HCT116 (cell line): ENCODE measurements around the gene CACNA1F. TPM values are rescaled to one million over a fixed set of nuclear protein-coding genes. Genes with fewer than 3 reads are reported as not detected.

Experiments
- ATAC-seq: fragments of 200-7000 bp; cut with Tn5 transposase; 2 replicates; pipeline ENCODE4 v1.9.1; 2020; ENCODE audit warnings: mild to moderate bottlenecking, moderate library complexity
- BruUV-seq: library from RNA; stranded (reverse); fragments of 400-500 nt; replicated peaks from 2 replicates; lab custom pipeline; 2021; lab: Mats Ljungman, UMichigan
- CTCF ChIA-PET: fragments of 300-600 bp; sonication (Branson Sonifier 250); formaldehyde crosslinking; loops from one replicate; lab custom pipeline; 2021; ENCODE audit warnings: antibody characterized with exemption; lab: Charles Lee
- POLR2A ChIA-PET: fragments of 300-600, 350-600 bp; sonication (Branson Sonifier 250); formaldehyde crosslinking; loops from one replicate; lab custom pipeline; 2021; ENCODE audit warnings: antibody characterized with exemption; lab: Charles Lee
- RAD21 ChIA-PET, 2 experiments: fragments of 300-600 bp; sonication (Branson Sonifier 250); formaldehyde crosslinking; loops; one replicate each; lab custom pipeline; 2023; ENCODE audit warnings: low total read pairs in 2 of 2; ENCODE audit not compliant: uncharacterized antibody in 2 of 2, unreplicated experiment in 2 of 2, low non-redundant PET in 1 of 2; lab: Charles Lee
- DNase-seq: peaks from one replicate; pipeline ENCODE4 v3.0.0-alpha.2; 2010; ENCODE audit warnings: low read depth, low spot score
- H2AFZ ChIP-seq: fragments of 200-600 bp; shearing (Covaris generic), sonication (generic); 2 replicates; pipeline ENCODE4 v1.6.1; 2017; ENCODE audit warnings: low read depth, mixed run types, mixed read lengths, antibody characterized with exemption, low read length; ENCODE audit not compliant: poor library complexity, severe bottlenecking
- H3K27ac ChIP-seq: 2 replicates; pipeline ENCODE4 v1.5.1; 2012; ENCODE audit warnings: low read depth, low read length
- H3K27me3 ChIP-seq: fragments of 200-600 bp; sonication (generic); 2 replicates; pipeline ENCODE4 v1.6.1; 2016; ENCODE audit warnings: mixed run types, low read length, mixed read lengths; ENCODE audit not compliant: insufficient read depth
- H3K36me3 ChIP-seq, 2 experiments: fragments of 200-500 bp in 1 of 2; fragments of 200-600 bp in 1 of 2; sonication (Bioruptor generic) in 1 of 2; sonication (generic) in 1 of 2; 2 replicates each; pipeline versions ENCODE4 v1.5.1 to v1.6.1; 2014 to 2016; ENCODE audit warnings: low read length in 2 of 2, inconsistent platforms in 1 of 2, mixed read lengths in 1 of 2, mixed run types in 1 of 2; ENCODE audit not compliant: insufficient read depth in 2 of 2, control insufficient read depth in 1 of 2
- H3K4me1 ChIP-seq, 2 experiments: fragments of 200-600 bp in 1 of 2; sonication (generic) in 1 of 2; 2 replicates each; pipeline versions ENCODE4 v1.5.1 to v1.6.1; 2012 to 2017; ENCODE audit warnings: low read length in 2 of 2, inconsistent platforms in 1 of 2, mild to moderate bottlenecking in 1 of 2, mixed read lengths in 1 of 2, mixed run types in 1 of 2, moderate library complexity in 1 of 2; ENCODE audit not compliant: insufficient read depth in 2 of 2, control insufficient read depth in 1 of 2
- H3K4me2 ChIP-seq: fragments of 200-600 bp; sonication (generic); 2 replicates; pipeline ENCODE4 v1.6.1; 2017; ENCODE audit warnings: mixed run types, low read length, mixed read lengths
- H3K4me3 ChIP-seq, 2 experiments: fragments of 200-600 bp in 1 of 2; sonication (generic) in 1 of 2; replicated peaks in 1 of 2; 2 replicates each; pipeline ENCODE4 v1.5.1; 2011 to 2016; ENCODE audit warnings: low read length in 2 of 2, control low read depth in 1 of 2, low read depth in 1 of 2, mild to moderate bottlenecking in 1 of 2, mixed read lengths in 1 of 2, mixed run types in 1 of 2
- H3K79me2 ChIP-seq: fragments of 200-600 bp; sonication (generic); 2 replicates; pipeline ENCODE4 v1.6.1; 2017; ENCODE audit warnings: mild to moderate bottlenecking, mixed run types, low read length, moderate library complexity, mixed read lengths; ENCODE audit not compliant: insufficient read depth
- H3K9ac ChIP-seq: fragments of 200-600 bp; sonication (generic); 2 replicates; pipeline ENCODE4 v1.6.1; 2016; ENCODE audit warnings: low read length, mixed read lengths
- H3K9me2 ChIP-seq: fragments of 200-600 bp; sonication (generic), shearing (Covaris generic); 2 replicates; pipeline ENCODE4 v1.6.1; 2017; ENCODE audit warnings: mixed run types, mild to moderate bottlenecking, moderate library complexity; ENCODE audit not compliant: insufficient read depth
- H3K9me3 ChIP-seq, 2 experiments: fragments of 200-500 bp in 1 of 2; fragments of 200-600 bp in 1 of 2; sonication (Bioruptor generic) in 1 of 2; sonication (generic) in 1 of 2; 2 replicates each; pipeline ENCODE4 v1.6.1; 2014 to 2017; ENCODE audit warnings: low read length in 2 of 2, mixed read lengths in 2 of 2, inconsistent platforms in 1 of 2, low read depth in 1 of 2, mild to moderate bottlenecking in 1 of 2, mixed run types in 1 of 2, moderate library complexity in 1 of 2; ENCODE audit not compliant: control insufficient read depth in 1 of 2, insufficient read depth in 1 of 2
- H4K20me1 ChIP-seq: fragments of 200-600 bp; sonication (generic), shearing (Covaris generic); 2 replicates; pipeline ENCODE4 v1.6.1; 2017; ENCODE audit warnings: mixed run types, mild to moderate bottlenecking, moderate library complexity; ENCODE audit not compliant: insufficient read depth
- CTCF ChIP-seq, 3 experiments: fragments of 200-600 bp in 1 of 3; sonication (generic) in 1 of 3; IDR thresholded peaks in 2 of 3; conservative IDR thresholded peaks in 1 of 3; 2 replicates each; pipeline ENCODE4 v1.5.1; 2012 to 2017; ENCODE audit warnings: low read depth in 2 of 3, low read length in 2 of 3, antibody characterized with exemption in 1 of 3, borderline replicate concordance in 1 of 3, control low read depth in 1 of 3, mild to moderate bottlenecking in 1 of 3, mixed read lengths in 1 of 3, mixed run types in 1 of 3, moderate library complexity in 1 of 3; ENCODE audit not compliant: insufficient read depth in 1 of 3
- JUND ChIP-seq: IDR thresholded peaks from 2 replicates; pipeline ENCODE4 v1.6.1; 2012
- POLR2AphosphoS5 ChIP-seq: IDR thresholded peaks from 2 replicates; pipeline ENCODE4 v1.6.1; 2011; ENCODE audit warnings: mild to moderate bottlenecking, low read depth, low read length, moderate library complexity
- REST ChIP-seq: IDR thresholded peaks from 2 replicates; pipeline ENCODE4 v1.6.1; 2012; ENCODE audit warnings: low read depth
- intact Hi-C: fragments of 100-400 bp; cut with micrococcal nuclease; formaldehyde crosslinking; loops from 2 replicates; pipeline ENCODE4 v1.10.0; 2022
- total RNA-seq: library from RNA; stranded (reverse); gene quantifications from one replicate; pipeline ENCODE4 v1.2.1, GENCODE V29; 2021; ENCODE audit not compliant: unreplicated experiment

Gene CACNA1F
- total RNA-seq, 1 experiment from 2014 or later: not detected

GRCh38 chrX:49177873-49178480 is 55.2 kb downstream of the CACNA1F start:
- DNase-seq: no peak
- ChIA-PET CTCF (no interaction called here), POLR2A (interaction anchor here (0.9 kb wide), 1 partner anchor 13 kb away, joined by 4 read pairs; no protein-coding TSS in a partner anchor), RAD21 (no interaction called here)
- Histone ChIP-seq H3K4me2 (no peak overlapping the region), H3K27me3 (no peaks in the 10 kb centered on the region), H3K4me1 (peaks cover 9 to 34% of the 10 kb centered on the region in 2 experiments; a peak in 3 of 4 replicates), H3K9me2 (no peaks in the 10 kb centered on the region), H3K36me3 (peaks cover 7 to 10% of the 10 kb centered on the region in 2 experiments; a peak in 3 of 4 replicates), H3K9ac (no peak overlapping the region), H3K4me3 (no peak overlapping the region), H3K27ac (no peak overlapping the region; the same call in 1 of the 2 replicates), H3K9me3 (no peaks in the 10 kb centered on the region), H4K20me1 (no peaks in the 10 kb centered on the region), H3K79me2 (peaks cover 22% of the 10 kb centered on the region), H2AFZ (no peak overlapping the region)
- 0 out of 2 replicates have a peak, but pooled peaks have one; percentile 1 for ATAC-seq
- BruUV-seq: no TSS peak
- TF ChIP-seq JUND (no peak), POLR2AphosphoS5 (peak; percentile 31; the same call in 1 of the 2 replicates)
- intact Hi-C loops: no loop called here

GRCh38 chrX:49177338-49177833 is 55.8 kb downstream of the CACNA1F start:
- H3K27me3 ChIP-seq: no peaks in the 10 kb centered on the region
- ChIA-PET RAD21 (no interaction called here), POLR2A (interaction anchor here (0.9 kb wide), 1 partner anchor 14 kb away, joined by 4 read pairs; no protein-coding TSS in a partner anchor), CTCF (no interaction called here)
- H3K4me2 ChIP-seq: no peak overlapping the region
- H3K27ac ChIP-seq: peak overlapping the region; percentile 35; the same call in 1 of the 2 replicates
- H3K9me3 ChIP-seq: no peaks in the 10 kb centered on the region
- no peaks in the 10 kb centered on the region for H3K9me2 ChIP-seq
- no peak for DNase-seq
- H3K4me3 ChIP-seq: no peak overlapping the region
- H2AFZ ChIP-seq: no peak overlapping the region
- H3K36me3 ChIP-seq: peaks cover 6 to 9% of the 10 kb centered on the region in 2 experiments; a peak in 3 of 4 replicates
- ATAC-seq: peak; percentile 35
- no TSS peak for BruUV-seq
- H3K79me2 ChIP-seq: peaks cover 28% of the 10 kb centered on the region
- H3K9ac ChIP-seq: no peak overlapping the region
- TF ChIP-seq CTCF (IDR thresholded peaks at IDR 0.05 in 2 of 3, conservative IDR thresholded peaks at IDR 0.05 in 1 of 3; ENCODE audit: borderline replicate concordance in 1 of 3, insufficient read depth in 1 of 3, low read depth in 2 of 3, low read length in 2 of 3): peak in 2 of 3 experiments; percentile 23; a peak in 2 of 6 replicates
- no peak for TF ChIP-seq REST
- intact Hi-C loops: no loop called here
- H3K4me1 ChIP-seq: peaks cover 9 to 38% of the 10 kb centered on the region in 2 experiments; a peak in 3 of 4 replicates
- no peaks in the 10 kb centered on the region for H4K20me1 ChIP-seq
